CD1c-positive myeloid dendritic cell (primary cell): Measurements from ENCODE around the gene U2AF2.

Source experiments
- DNase-seq: peaks from one replicate; pipeline ENCODE4 v3.0.0-alpha.2; 2016; ENCODE audit errors: extremely low spot score

U2AF2 gene

GRCh38 chr19:55643003-55643886 lies 11.6 kb upstream of the U2AF2 start, which contains the start of gene ZNF581:
Gene ZNF581, plus strand, starts transcription at chr19:55643649. Its CDS starts 923 bp downstream, at chr19:55644572.
- peak; percentile 82 for DNase-seq

GRCh38 chr19:55643887-55644176 lies 11.0 kb upstream of the U2AF2 start:
- DNase-seq = no peak

GRCh38 chr19:55644191-55644833 lies 10.5 kb upstream of the U2AF2 start:
- DNase-seq = no peak

GRCh38 chr19:55644842-55645511 lies 9.9 kb upstream of the U2AF2 start:
- no peak for DNase-seq

GRCh38 chr19:55645512-55645881 lies 9.3 kb upstream of the U2AF2 start:
- DNase-seq = no peak

GRCh38 chr19:55646889-55647731 lies 7.7 kb upstream of the U2AF2 start:
- DNase-seq = no peak

GRCh38 chr19:55647732-55648584 lies 6.9 kb upstream of the U2AF2 start, which contains the start of gene CCDC106:
Gene CCDC106, plus strand, starts transcription at chr19:55648212. Its CDS starts 835 bp downstream, at chr19:55649047.
- DNase-seq = peak; percentile 51

- no peak for DNase-seq
These were observed 6.1 kb upstream of the U2AF2 start for GRCh38 chr19:55648585-55649267.

- DNase-seq = no peak
These were observed 5.3 kb upstream of the U2AF2 start for GRCh38 chr19:55649268-55650125.

- DNase-seq = no peak
These were observed 4.7 kb upstream of the U2AF2 start for GRCh38 chr19:55650126-55650557.

GRCh38 chr19:55650602-55651230 lies 4.1 kb upstream of the U2AF2 start:
- DNase-seq = no peak

GRCh38 chr19:55651236-55651635 lies 3.6 kb upstream of the U2AF2 start:
- DNase-seq = no peak

GRCh38 chr19:55652311-55653128 lies 2.3 kb upstream of the U2AF2 start:
- no peak for DNase-seq

GRCh38 chr19:55653651-55654322 lies 1.0 kb upstream of the U2AF2 start:
- peak; percentile 99 for DNase-seq

GRCh38 chr19:55654323-55654867 lies 440 bp upstream of the U2AF2 start:
- peak; percentile 100 for DNase-seq

GRCh38 chr19:55655648-55656040 lies 809 bp downstream of the U2AF2 start:
- no peak for DNase-seq

- DNase-seq = no peak
These were observed 1.7 kb downstream of the U2AF2 start for GRCh38 chr19:55656552-55656951.
